ENCODE data around the gene MGAT3. TPM values are rescaled to one million over a fixed set of nuclear protein-coding genes. Genes with fewer than 3 reads are reported as not detected.
"Not testable (repeated sequence)": the region's sequence is repeated elsewhere in the genome, so short reads cannot be mapped to it uniquely, and the experiment has no call there.

The MGAT3 gene
- total RNA-seq, 5 donors from 2014 or later (not counting 1 experiment from before 2014, with no cell fraction given) = 0.23 to 2.7 (median 1.1) TPM

GRCh38 chr22:39502109-39502788, 45.4 kb downstream of the MGAT3 start, which contains the start of gene MIEF1:
TSS of gene MIEF1 (plus strand) at chr22:39502290. CDS start at chr22:39511295, 9,005 bp downstream.
- DNase-seq = peak; percentile 71 to 93 (median 82)
- no peaks in the 10 kb centered on the region for H3K9me3 Mint-ChIP-seq
- ChIA-PET POLR2A (interaction anchor here (0.6 to 1.4 kb wide), 4 partner anchors 18 to 542 kb away, joined by 3 to 15 read pairs (median 4); partner anchors contain the start of gene ATF4 (in 2 of the 2)), CTCF (interaction anchor here in 1 of 2 donors (0.5 to 2.7 kb wide), 9 partner anchors 8 to 1316 kb away, joined by 3 to 27 read pairs (median 3); partner anchors contain the start of gene ATF4)
- H3K27ac Mint-ChIP-seq = peak within 1 kb of the TSS; percentile 95 to 98
- Histone ChIP-seq H3K9me3 (no peaks in the 10 kb centered on the region), H3K27me3 (replicated peaks in 1 of 2; ENCODE audit: control insufficient read depth in 2 of 2, extremely low read depth in 1 of 2, insufficient read depth in 2 of 2, low read length in 1 of 2) (peaks cover 0 to 2% of the 10 kb centered on the region in 2 experiments), H3K36me3 (ENCODE audit: control insufficient read depth in 2 of 2, extremely low read depth in 1 of 2, insufficient read depth in 1 of 2, low read length in 1 of 2) (peaks cover 12 to 33% of the 10 kb centered on the region in 2 donors), H3K4me1 (ENCODE audit: control insufficient read depth in 1 of 2, extremely low read depth in 1 of 2, insufficient read depth in 2 of 2, low read length in 2 of 2) (peaks cover 10 to 43% of the 10 kb centered on the region in 2 experiments), H3K27ac (ENCODE audit: low read length) (peak within 1 kb of the TSS; percentile 63), H3K4me3 (ENCODE audit: control insufficient read depth in 1 of 2, extremely low read depth in 1 of 2, low read length in 1 of 2) (peak within 1 kb of the TSS; percentile 72 to 77)
- H3K36me3 Mint-ChIP-seq = peaks cover 28% of the 10 kb centered on the region
- WGBS (ENCODE audit: insufficient coverage) = 3% methylated on average over 50 of the region's 58 CpGs
- H3K4me1 Mint-ChIP-seq = peaks cover 44 to 47% (median 45%) of the 10 kb centered on the region in 3 donors
- peak within 1 kb of the TSS; percentile 95 to 99 (median 95) for H3K4me3 Mint-ChIP-seq
- no peaks in the 10 kb centered on the region for H3K27me3 Mint-ChIP-seq
- ATAC-seq (replicated peaks in 1 of 4) = peak; percentile 93 to 97 (median 96)

- H3K27ac ChIP-seq (ENCODE audit: low read length) = peak overlapping the region; percentile 63
- peaks cover 28% of the 10 kb centered on the region for H3K36me3 Mint-ChIP-seq
- H3K4me1 ChIP-seq (ENCODE audit: control insufficient read depth in 1 of 2, extremely low read depth in 1 of 2, insufficient read depth in 2 of 2, low read length in 2 of 2) = peaks cover 10 to 43% of the 10 kb centered on the region in 2 experiments
- CTCF ChIA-PET = interaction anchor here (0.7 to 2.7 kb wide), 2 partner anchors 20 to 26 kb away, joined by 5 to 27 read pairs; no protein-coding TSS in a partner anchor
- 10% methylated on average over 10 of the region's 18 CpGs for WGBS (ENCODE audit: insufficient coverage)
- peaks cover 41 to 45% (median 44%) of the 10 kb centered on the region in 3 donors for H3K4me1 Mint-ChIP-seq
- peak overlapping the region; percentile 95 to 99 (median 95) for H3K4me3 Mint-ChIP-seq
- H3K36me3 ChIP-seq (ENCODE audit: control insufficient read depth in 2 of 2, extremely low read depth in 1 of 2, insufficient read depth in 1 of 2, low read length in 1 of 2) = peaks cover 12 to 34% of the 10 kb centered on the region in 2 donors
- peak overlapping the region; percentile 71 to 81 for H3K27ac Mint-ChIP-seq
- peaks cover 0 to 2% of the 10 kb centered on the region in 2 experiments for H3K27me3 ChIP-seq (replicated peaks in 1 of 2; ENCODE audit: control insufficient read depth in 2 of 2, extremely low read depth in 1 of 2, insufficient read depth in 2 of 2, low read length in 1 of 2)
- no peaks in the 10 kb centered on the region for H3K27me3 Mint-ChIP-seq
- ATAC-seq (replicated peaks in 1 of 4) (peak in 2 of 4 experiments; percentile 3 to 5), DNase-seq (no peak)
- H3K4me3 ChIP-seq (ENCODE audit: control insufficient read depth in 1 of 2, extremely low read depth in 1 of 2, low read length in 1 of 2) = peak overlapping the region; percentile 72 to 77
- no peaks in the 10 kb centered on the region for H3K9me3 Mint-ChIP-seq
- H3K9me3 ChIP-seq = no peaks in the 10 kb centered on the region
- POLR2A ChIA-PET = interaction anchor here in 1 of 2 donors (1.4 kb wide), 1 partner anchor 17 kb away, joined by 15 read pairs; the partner anchor contains the start of gene ATF4
These were observed 46.1 kb downstream of the MGAT3 start for GRCh38 chr22:39502789-39503409.

GRCh38 chr22:39503630-39504029, 46.8 kb downstream of the MGAT3 start:
- H3K27me3 Mint-ChIP-seq = no peaks in the 10 kb centered on the region
- CTCF ChIA-PET = interaction anchor here in 1 of 2 donors (0.6 kb wide), 1 partner anchor 448 kb away, joined by 3 read pairs; no protein-coding TSS in a partner anchor
- POLR2A ChIA-PET = no interaction called here
- peak overlapping the region; percentile 55 to 66 for H3K27ac Mint-ChIP-seq
- DNase-seq (no peak), ATAC-seq (replicated peaks in 1 of 4) (no peak)
- peaks cover 12 to 42% of the 10 kb centered on the region in 2 donors for H3K36me3 ChIP-seq (ENCODE audit: control insufficient read depth in 2 of 2, extremely low read depth in 1 of 2, insufficient read depth in 1 of 2, low read length in 1 of 2)
- peaks cover 10 to 43% of the 10 kb centered on the region in 2 experiments for H3K4me1 ChIP-seq (ENCODE audit: control insufficient read depth in 1 of 2, extremely low read depth in 1 of 2, insufficient read depth in 2 of 2, low read length in 2 of 2)
- H3K4me3 Mint-ChIP-seq = peak overlapping the region; percentile 95 to 99 (median 95)
- H3K27ac ChIP-seq (ENCODE audit: low read length) = no peak overlapping the region
- H3K4me1 Mint-ChIP-seq = peaks cover 48 to 50% (median 50%) of the 10 kb centered on the region in 3 donors
- peaks cover 34% of the 10 kb centered on the region for H3K36me3 Mint-ChIP-seq
- H3K4me3 ChIP-seq (ENCODE audit: control insufficient read depth in 1 of 2, extremely low read depth in 1 of 2, low read length in 1 of 2) = peak overlapping the region in 1 of 2 donors; percentile 15
- peaks cover 0 to 2% of the 10 kb centered on the region in 2 experiments for H3K27me3 ChIP-seq (replicated peaks in 1 of 2; ENCODE audit: control insufficient read depth in 2 of 2, extremely low read depth in 1 of 2, insufficient read depth in 2 of 2, low read length in 1 of 2)
- H3K9me3 ChIP-seq = no peaks in the 10 kb centered on the region
- 86% methylated on average over 2 of the region's 6 CpGs for WGBS (ENCODE audit: insufficient coverage)
- H3K9me3 Mint-ChIP-seq = no peaks in the 10 kb centered on the region

GRCh38 chr22:39504071-39504470, 47.3 kb downstream of the MGAT3 start:
- DNase-seq (no peak), ATAC-seq (replicated peaks in 1 of 4) (no peak)
- CTCF ChIA-PET = interaction anchor here in 1 of 2 donors (0.6 kb wide), 1 partner anchor 448 kb away, joined by 3 read pairs; no protein-coding TSS in a partner anchor
- Histone ChIP-seq H3K4me3 (ENCODE audit: control insufficient read depth in 1 of 2, extremely low read depth in 1 of 2, low read length in 1 of 2) (peak overlapping the region in 1 of 2 donors; percentile 15), H3K9me3 (no peaks in the 10 kb centered on the region), H3K4me1 (ENCODE audit: control insufficient read depth in 1 of 2, extremely low read depth in 1 of 2, insufficient read depth in 2 of 2, low read length in 2 of 2) (peaks cover 10 to 43% of the 10 kb centered on the region in 2 experiments), H3K36me3 (ENCODE audit: control insufficient read depth in 2 of 2, extremely low read depth in 1 of 2, insufficient read depth in 1 of 2, low read length in 1 of 2) (peaks cover 12 to 42% of the 10 kb centered on the region in 2 donors), H3K27ac (ENCODE audit: low read length) (no peak overlapping the region), H3K27me3 (replicated peaks in 1 of 2; ENCODE audit: control insufficient read depth in 2 of 2, extremely low read depth in 1 of 2, insufficient read depth in 2 of 2, low read length in 1 of 2) (peaks cover 0 to 2% of the 10 kb centered on the region in 2 experiments)
- Mint-ChIP-seq H3K27me3 (no peaks in the 10 kb centered on the region), H3K36me3 (peaks cover 36% of the 10 kb centered on the region), H3K4me3 (peak overlapping the region; percentile 95 to 99 (median 95)), H3K27ac (no peak overlapping the region), H3K9me3 (no peaks in the 10 kb centered on the region), H3K4me1 (peaks cover 51 to 53% (median 51%) of the 10 kb centered on the region in 3 donors)
- POLR2A ChIA-PET = no interaction called here
- WGBS (ENCODE audit: insufficient coverage) = 92% methylated on average over 12 of the region's 16 CpGs

GRCh38 chr22:39507021-39507420, 50.2 kb downstream of the MGAT3 start:
- POLR2A ChIA-PET; CTCF ChIA-PET; H3K4me3 ChIP-seq (ENCODE audit: control insufficient read depth in 1 of 2, extremely low read depth in 1 of 2, low read length in 1 of 2); DNase-seq; H3K27me3 ChIP-seq (replicated peaks in 1 of 2; ENCODE audit: control insufficient read depth in 2 of 2, extremely low read depth in 1 of 2, insufficient read depth in 2 of 2, low read length in 1 of 2); H3K4me3 Mint-ChIP-seq; ATAC-seq (replicated peaks in 1 of 4); H3K27ac ChIP-seq (ENCODE audit: low read length); H3K9me3 Mint-ChIP-seq; H3K27me3 Mint-ChIP-seq; H3K9me3 ChIP-seq; H3K27ac Mint-ChIP-seq: not testable (repeated sequence)
- peaks cover 10 to 37% of the 10 kb centered on the region in 2 experiments for H3K4me1 ChIP-seq (ENCODE audit: control insufficient read depth in 1 of 2, extremely low read depth in 1 of 2, insufficient read depth in 2 of 2, low read length in 2 of 2)
- peaks cover 54 to 58% (median 56%) of the 10 kb centered on the region in 3 donors for H3K4me1 Mint-ChIP-seq
- WGBS (ENCODE audit: insufficient coverage) = 100% methylated on average over 2 of the region's 10 CpGs
- peaks cover 59% of the 10 kb centered on the region for H3K36me3 Mint-ChIP-seq
- peaks cover 18 to 70% of the 10 kb centered on the region in 2 donors for H3K36me3 ChIP-seq (ENCODE audit: control insufficient read depth in 2 of 2, extremely low read depth in 1 of 2, insufficient read depth in 1 of 2, low read length in 1 of 2)

- WGBS (ENCODE audit: insufficient coverage) = no CpG with 5 or more reads among the region's 4 CpGs
- Mint-ChIP-seq H3K27me3 (no peaks in the 10 kb centered on the region), H3K4me1 (peaks cover 45 to 49% (median 46%) of the 10 kb centered on the region in 3 donors), H3K36me3 (peaks cover 64% of the 10 kb centered on the region), H3K27ac (peak overlapping the region; percentile 47 to 65), H3K4me3 (no peak overlapping the region), H3K9me3 (no peaks in the 10 kb centered on the region)
- ChIA-PET CTCF (interaction anchor here in 1 of 2 donors (0.6 kb wide), 1 partner anchor 524 kb away, joined by 4 read pairs; no protein-coding TSS in a partner anchor), POLR2A (interaction anchor here in 1 of 2 donors (0.7 kb wide), 1 partner anchor 21 kb away, joined by 3 read pairs; no protein-coding TSS in a partner anchor)
- ATAC-seq (replicated peaks in 1 of 4) (no peak), DNase-seq (no peak)
- Histone ChIP-seq H3K27me3 (replicated peaks in 1 of 2; ENCODE audit: control insufficient read depth in 2 of 2, extremely low read depth in 1 of 2, insufficient read depth in 2 of 2, low read length in 1 of 2) (no peaks in the 10 kb centered on the region), H3K9me3 (no peaks in the 10 kb centered on the region), H3K27ac (ENCODE audit: low read length) (no peak overlapping the region), H3K36me3 (ENCODE audit: control insufficient read depth in 2 of 2, extremely low read depth in 1 of 2, insufficient read depth in 1 of 2, low read length in 1 of 2) (peaks cover 20 to 81% of the 10 kb centered on the region in 2 donors), H3K4me3 (ENCODE audit: control insufficient read depth in 1 of 2, extremely low read depth in 1 of 2, low read length in 1 of 2) (no peak overlapping the region), H3K4me1 (ENCODE audit: control insufficient read depth in 1 of 2, extremely low read depth in 1 of 2, insufficient read depth in 2 of 2, low read length in 2 of 2) (peaks cover 4 to 28% of the 10 kb centered on the region in 2 experiments)
These were observed 51.6 kb downstream of the MGAT3 start for GRCh38 chr22:39508393-39508792.
